IPS-18c (cell line): ENCODE results near the gene FAM50A.

Experiments
- H3K4me3 ChIP-seq: 2 replicates; pipeline ENCODE4 v1.7.0; 2013; ENCODE audit warnings: low read depth, mild to moderate bottlenecking, low read length, moderate library complexity; ENCODE audit not compliant: insufficient read depth
- H3K9me3 ChIP-seq: one replicate; pipeline ENCODE4 v1.6.1; 2013; ENCODE audit warnings: mild to moderate bottlenecking, low read length, moderate library complexity; ENCODE audit not compliant: control insufficient read depth, insufficient read depth

Gene FAM50A

GRCh38 chrX:154434394-154435168 is 9.4 kb upstream of the FAM50A start:
- Histone ChIP-seq H3K9me3 (peaks cover 13% of the 10 kb centered on the region), H3K4me3 (no peak overlapping the region)

- no peak overlapping the region for H3K4me3 ChIP-seq
- peaks cover 13% of the 10 kb centered on the region for H3K9me3 ChIP-seq
Observed at GRCh38 chrX:154435171-154435733, 8.7 kb upstream of the FAM50A start.

GRCh38 chrX:154436374-154436982 is 7.5 kb upstream of the FAM50A start:
- H3K4me3 ChIP-seq: peak overlapping the region; percentile 64; the same call in 1 of the 2 replicates
- H3K9me3 ChIP-seq: peaks cover 13% of the 10 kb centered on the region

GRCh38 chrX:154436983-154437752 is 6.8 kb upstream of the FAM50A start, which contains the start of gene GDI1:
Gene GDI1 (plus strand): TSS chrX:154437154. CDS start chrX:154437255, 101 bp downstream.
- Histone ChIP-seq H3K4me3 (peak within 1 kb of the TSS; percentile 64), H3K9me3 (peaks cover 15% of the 10 kb centered on the region)

- Histone ChIP-seq H3K4me3 (peak overlapping the region; percentile 64), H3K9me3 (peaks cover 13% of the 10 kb centered on the region)
Observed at GRCh38 chrX:154437971-154438893, 5.7 kb upstream of the FAM50A start.

- Histone ChIP-seq H3K4me3 (no peak overlapping the region), H3K9me3 (peaks cover 8% of the 10 kb centered on the region)
Observed at GRCh38 chrX:154439841-154440240, 4.1 kb upstream of the FAM50A start.

- H3K9me3 ChIP-seq: peaks cover 8% of the 10 kb centered on the region
Observed at GRCh38 chrX:154440623-154441357, 3.2 kb upstream of the FAM50A start.

GRCh38 chrX:154441564-154441963 is 2.4 kb upstream of the FAM50A start:
- Histone ChIP-seq H3K9me3 (peaks cover 8% of the 10 kb centered on the region), H3K4me3 (no peak overlapping the region)

More at GRCh38 chrX:154440623-154441357, 3.2 kb upstream of the FAM50A start:
- H3K4me3 ChIP-seq: no peak overlapping the region

GRCh38 chrX:154441984-154442707 is 1.8 kb upstream of the FAM50A start:
- Histone ChIP-seq H3K4me3 (no peak overlapping the region; the same call in 1 of the 2 replicates), H3K9me3 (peaks cover 8% of the 10 kb centered on the region)

- H3K4me3 ChIP-seq: peak overlapping the region; percentile 36; the same call in 1 of the 2 replicates
Observed at GRCh38 chrX:154443479-154443910, 446 bp upstream of the FAM50A start.

GRCh38 chrX:154444755-154445246 is 860 bp downstream of the FAM50A start:
- H3K9me3 ChIP-seq: peaks cover 9% of the 10 kb centered on the region
- peak overlapping the region; percentile 55 for H3K4me3 ChIP-seq

More at GRCh38 chrX:154443479-154443910, 446 bp upstream of the FAM50A start:
- H3K9me3 ChIP-seq: peaks cover 7% of the 10 kb centered on the region

GRCh38 chrX:154445776-154446175 is 1.8 kb downstream of the FAM50A start:
- Histone ChIP-seq H3K9me3 (peaks cover 12% of the 10 kb centered on the region), H3K4me3 (no peak overlapping the region)

- Histone ChIP-seq H3K4me3 (no peak overlapping the region), H3K9me3 (peaks cover 14% of the 10 kb centered on the region)
Observed at GRCh38 chrX:154446430-154446829, 2.5 kb downstream of the FAM50A start.

GRCh38 chrX:154448484-154448883 is 4.5 kb downstream of the FAM50A start:
- Histone ChIP-seq H3K9me3 (peaks cover 12% of the 10 kb centered on the region), H3K4me3 (no peak overlapping the region)

GRCh38 chrX:154449618-154450017 is 5.7 kb downstream of the FAM50A start:
- peaks cover 12% of the 10 kb centered on the region for H3K9me3 ChIP-seq
- H3K4me3 ChIP-seq: no peak overlapping the region
